Activated CD4-positive, alpha-beta memory T cell treated with anti-CD3 and anti-CD28 coated beads, Interleukin-2, amount 10 ng/mL, durations not matched to agents 7 days and 5 days (primary cell): Measurements from ENCODE around the gene CAMK2B. TPM values are rescaled to one million over a fixed set of nuclear protein-coding genes. Genes with fewer than 3 reads are reported as not detected.

Experiments
- CTCF ChIA-PET: fragments of 350-600 bp; sonication (Branson Sonifier 250); formaldehyde crosslinking; loops from one replicate; lab custom pipeline; 2021; ENCODE audit warnings: antibody characterized with exemption, inconsistent platforms; lab: Charles Lee
- POLR2A ChIA-PET: fragments of 350-600 bp; sonication (Branson Sonifier 250); formaldehyde crosslinking; loops from one replicate; lab custom pipeline; 2021; ENCODE audit warnings: antibody characterized with exemption; lab: Charles Lee
- DNase-seq: peaks from one replicate; pipeline ENCODE4 v3.0.0-alpha.2; 2020
- H3K27ac Mint-ChIP-seq: one replicate; pipeline ENCODE4 v1.8.0; 2021; ENCODE audit warnings: mild to moderate bottlenecking, mixed read lengths
- H3K27me3 Mint-ChIP-seq: one replicate; pipeline ENCODE4 v1.8.0; 2021; ENCODE audit warnings: mixed read lengths
- H3K36me3 Mint-ChIP-seq: one replicate; pipeline ENCODE4 v1.8.0; 2021; ENCODE audit warnings: low read depth, mixed read lengths
- H3K4me1 Mint-ChIP-seq: one replicate; pipeline ENCODE4 v1.8.0; 2021; ENCODE audit warnings: mixed read lengths
- H3K4me3 Mint-ChIP-seq: one replicate; pipeline ENCODE4 v1.8.0; 2021; ENCODE audit warnings: mild to moderate bottlenecking, mixed read lengths
- H3K9me3 Mint-ChIP-seq: one replicate; pipeline ENCODE4 v1.8.0; 2021; ENCODE audit warnings: mixed read lengths
- total RNA-seq, 2 experiments: library from RNA; stranded (reverse); gene quantifications; one replicate each; pipeline ENCODE4 v1.2.3, GENCODE V29; 2021

The CAMK2B gene
- total RNA-seq, 2 experiments from 2014 or later, result 0.10 TPM; not detected in 1

- no peak for DNase-seq
- POLR2A ChIA-PET, result no interaction called here
- H3K36me3 Mint-ChIP-seq, result no peaks in the 10 kb centered on the region
- peaks cover 7% of the 10 kb centered on the region for H3K4me1 Mint-ChIP-seq
- no peaks in the 10 kb centered on the region for H3K9me3 Mint-ChIP-seq
- H3K4me3 Mint-ChIP-seq, result peak overlapping the region; percentile 42
- CTCF ChIA-PET, result no interaction called here
- H3K27ac Mint-ChIP-seq, result no peak overlapping the region
- peaks cover 41% of the 10 kb centered on the region for H3K27me3 Mint-ChIP-seq
Measured at GRCh38 chr7:44325811-44326241, 432 bp upstream of the CAMK2B start.

- Mint-ChIP-seq H3K27ac (no peak overlapping the region), H3K4me1 (peaks cover 7% of the 10 kb centered on the region), H3K9me3 (no peaks in the 10 kb centered on the region), H3K4me3 (no peak overlapping the region), H3K27me3 (peaks cover 41% of the 10 kb centered on the region), H3K36me3 (no peaks in the 10 kb centered on the region)
- POLR2A ChIA-PET, result no interaction called here
- DNase-seq, result no peak
- CTCF ChIA-PET, result no interaction called here
Measured at GRCh38 chr7:44324481-44325200, 753 bp downstream of the CAMK2B start.

- no peak overlapping the region for H3K27ac Mint-ChIP-seq
- H3K9me3 Mint-ChIP-seq, result no peaks in the 10 kb centered on the region
- H3K4me1 Mint-ChIP-seq, result peaks cover 7% of the 10 kb centered on the region
- ChIA-PET POLR2A (no interaction called here), CTCF (no interaction called here)
- no peaks in the 10 kb centered on the region for H3K36me3 Mint-ChIP-seq
- H3K4me3 Mint-ChIP-seq, result no peak overlapping the region
- DNase-seq, result no peak
- peaks cover 41% of the 10 kb centered on the region for H3K27me3 Mint-ChIP-seq
Measured at GRCh38 chr7:44324204-44324480, 1.3 kb downstream of the CAMK2B start.

GRCh38 chr7:44323381-44324203, 1.8 kb downstream of the CAMK2B start:
- Mint-ChIP-seq H3K4me1 (peaks cover 7% of the 10 kb centered on the region), H3K27me3 (peaks cover 39% of the 10 kb centered on the region), H3K4me3 (no peak overlapping the region), H3K27ac (no peak overlapping the region), H3K9me3 (no peaks in the 10 kb centered on the region), H3K36me3 (no peaks in the 10 kb centered on the region)
- ChIA-PET CTCF (no interaction called here), POLR2A (no interaction called here)
- no peak for DNase-seq

- Mint-ChIP-seq H3K27me3 (peaks cover 39% of the 10 kb centered on the region), H3K27ac (no peak overlapping the region), H3K36me3 (no peaks in the 10 kb centered on the region), H3K4me3 (no peak overlapping the region), H3K9me3 (no peaks in the 10 kb centered on the region), H3K4me1 (peaks cover 7% of the 10 kb centered on the region)
- POLR2A ChIA-PET, result interaction anchor here (0.8 kb wide), 1 partner anchor 250 kb away, joined by 3 read pairs; no protein-coding TSS in a partner anchor
- DNase-seq, result no peak
- CTCF ChIA-PET, result no interaction called here
Measured at GRCh38 chr7:44322631-44323363, 2.6 kb downstream of the CAMK2B start.

- Mint-ChIP-seq H3K9me3 (no peaks in the 10 kb centered on the region), H3K4me1 (peaks cover 7% of the 10 kb centered on the region), H3K4me3 (no peak overlapping the region), H3K27ac (no peak overlapping the region), H3K27me3 (peaks cover 39% of the 10 kb centered on the region), H3K36me3 (no peaks in the 10 kb centered on the region)
- ChIA-PET POLR2A (no interaction called here), CTCF (no interaction called here)
- no peak for DNase-seq
Measured at GRCh38 chr7:44321796-44322195, 3.6 kb downstream of the CAMK2B start.

GRCh38 chr7:44320794-44321371, 4.5 kb downstream of the CAMK2B start:
- Mint-ChIP-seq H3K27me3 (peaks cover 35% of the 10 kb centered on the region), H3K4me3 (no peak overlapping the region), H3K4me1 (peaks cover 5% of the 10 kb centered on the region), H3K27ac (no peak overlapping the region), H3K36me3 (no peaks in the 10 kb centered on the region), H3K9me3 (no peaks in the 10 kb centered on the region)
- ChIA-PET CTCF (no interaction called here), POLR2A (no interaction called here)
- DNase-seq, result no peak

GRCh38 chr7:44320141-44320540, 5.3 kb downstream of the CAMK2B start:
- POLR2A ChIA-PET, result no interaction called here
- Mint-ChIP-seq H3K4me1 (peaks cover 3% of the 10 kb centered on the region), H3K4me3 (no peak overlapping the region), H3K36me3 (no peaks in the 10 kb centered on the region), H3K27ac (no peak overlapping the region), H3K9me3 (no peaks in the 10 kb centered on the region), H3K27me3 (peaks cover 39% of the 10 kb centered on the region)
- no peak for DNase-seq
- CTCF ChIA-PET, result no interaction called here

GRCh38 chr7:44318332-44318731, 7.1 kb downstream of the CAMK2B start:
- POLR2A ChIA-PET, result no interaction called here

GRCh38 chr7:44315301-44315903, 10.0 kb downstream of the CAMK2B start:
- Mint-ChIP-seq H3K27ac (no peak overlapping the region), H3K36me3 (no peaks in the 10 kb centered on the region), H3K9me3 (no peaks in the 10 kb centered on the region), H3K4me3 (no peak overlapping the region), H3K27me3 (peaks cover 30% of the 10 kb centered on the region), H3K4me1 (peaks cover under 1% of the 10 kb centered on the region)
- CTCF ChIA-PET, result no interaction called here
- POLR2A ChIA-PET, result no interaction called here
- no peak for DNase-seq

More at GRCh38 chr7:44318332-44318731, 7.1 kb downstream of the CAMK2B start:
- Mint-ChIP-seq H3K27ac (no peak overlapping the region), H3K4me3 (no peak overlapping the region), H3K9me3 (no peaks in the 10 kb centered on the region), H3K4me1 (no peaks in the 10 kb centered on the region), H3K36me3 (no peaks in the 10 kb centered on the region), H3K27me3 (peaks cover 36% of the 10 kb centered on the region)
- CTCF ChIA-PET, result no interaction called here
- no peak for DNase-seq

- CTCF ChIA-PET, result no interaction called here
Measured at GRCh38 chr7:44313621-44314031, 11.8 kb downstream of the CAMK2B start.

GRCh38 chr7:44313016-44313415, 12.4 kb downstream of the CAMK2B start:
- Mint-ChIP-seq H3K9me3 (no peaks in the 10 kb centered on the region), H3K4me3 (no peak overlapping the region), H3K36me3 (no peaks in the 10 kb centered on the region), H3K4me1 (peaks cover 5% of the 10 kb centered on the region), H3K27ac (no peak overlapping the region), H3K27me3 (peaks cover 36% of the 10 kb centered on the region)
- POLR2A ChIA-PET, result no interaction called here
- CTCF ChIA-PET, result no interaction called here
- peak; percentile 9 for DNase-seq

More at GRCh38 chr7:44313621-44314031, 11.8 kb downstream of the CAMK2B start:
- peaks cover 34% of the 10 kb centered on the region for H3K27me3 Mint-ChIP-seq
- no peak overlapping the region for H3K4me3 Mint-ChIP-seq
- H3K36me3 Mint-ChIP-seq, result no peaks in the 10 kb centered on the region
- POLR2A ChIA-PET, result no interaction called here
- H3K27ac Mint-ChIP-seq, result no peak overlapping the region
- DNase-seq, result peak; percentile 12
- H3K9me3 Mint-ChIP-seq, result no peaks in the 10 kb centered on the region
- H3K4me1 Mint-ChIP-seq, result peaks cover 5% of the 10 kb centered on the region
